Sigmoid colon (tissue), 7 donors: ENCODE data around the gene MTG2. TPM values are rescaled to one million over a fixed set of nuclear protein-coding genes. Genes with fewer than 3 reads are reported as not detected.

Experiments used
- DNase-seq: peaks from one replicate; pipeline ENCODE4 v3.0.0-alpha.2; 2019
- H3K27ac ChIP-seq, 4 donors: fragments of 200-600 bp; sonication (generic); one replicate each; pipeline ENCODE4 v1.5.1; 2016 to 2019; ENCODE audit warnings: mild to moderate bottlenecking in 1 of 4
- H3K27me3 ChIP-seq, 3 donors: fragments of 200-600 bp; sonication (generic); one replicate each; pipeline ENCODE4 v1.5.1; 2019; ENCODE audit warnings: mild to moderate bottlenecking in 1 of 3
- H3K36me3 ChIP-seq, 4 donors: fragments of 200-600 bp; sonication (generic); one replicate each; pipeline ENCODE4 v1.5.1; 2016 to 2019
- H3K4me1 ChIP-seq, 4 donors: fragments of 200-600 bp; sonication (generic); one replicate each; pipeline ENCODE4 v1.5.1; 2017 to 2019
- H3K4me3 ChIP-seq, 4 donors: fragments of 200-600 bp; sonication (generic); one replicate each; pipeline ENCODE4 v1.5.1; 2017 to 2019; ENCODE audit warnings: mild to moderate bottlenecking in 2 of 4, moderate library complexity in 1 of 4
- H3K9me3 ChIP-seq, 4 donors: fragments of 200-600 bp in 3 of 4; sonication (generic) in 3 of 4; one replicate each; pipeline versions ENCODE4 v1.5.1 to v1.6.1; 2013 to 2019
- CTCF ChIP-seq, 4 experiments: fragments of 450-650 bp in 3 of 4; fragments of 200-600 bp in 1 of 4; IDR thresholded peaks; one replicate each; pipeline ENCODE4 v1.5.1; 2016 to 2019; ENCODE audit warnings: antibody characterized with exemption in 4 of 4, mild to moderate bottlenecking in 3 of 4, moderate library complexity in 2 of 4
- EP300 ChIP-seq, 4 donors: sonication (generic); formaldehyde crosslinking; IDR thresholded peaks; one replicate each; pipeline ENCODE4 v1.6.1; 2017; ENCODE audit warnings: antibody characterized with exemption in 4 of 4
- POLR2A ChIP-seq, 2 donors: fragments of 450-650 bp; IDR thresholded peaks; one replicate each; pipeline ENCODE4 v1.6.1; 2016; ENCODE audit warnings: antibody characterized with exemption in 2 of 2, mild to moderate bottlenecking in 2 of 2, moderate library complexity in 2 of 2
- POLR2AphosphoS5 ChIP-seq, 4 donors: sonication (generic); formaldehyde crosslinking; IDR thresholded peaks; one replicate each; pipeline ENCODE4 v1.6.1; 2017; ENCODE audit warnings: antibody characterized with exemption in 4 of 4
- WGBS, 2 donors: extraction: QIAGEN DNeasy Blood & Tissue Kit; methylation state at CpG; one replicate each; pipeline ENCODE4 v1.1.7; 2013; 5-methylcytosine and 5-hydroxymethylcytosine counted together
- intact Hi-C: fragments of 100-400 bp; cut with DNase I; formaldehyde crosslinking; loops from one replicate; pipeline ENCODE4 v1.15.1; 2023
- polyA plus RNA-seq, 3 donors: library from polyadenylated mRNA; stranded (reverse); fragments of 200-250 nt; gene quantifications; one replicate each; pipeline ENCODE4 v1.2.3, GENCODE V29; 2013
- total RNA-seq, 4 donors: library from RNA; depleted of rRNA; stranded (reverse); fragments of >200 nt; gene quantifications; one replicate each; pipeline ENCODE4 v1.1.0, GENCODE V29; 2016
- donor health status: healthy with polysubstance abuse.
- donor health status: Bipolar disorder and iron deficiency.
- donor health status: healthy.

Gene MTG2
- total and polyA plus RNA-seq, 7 donors, result 13.3 to 32.3 (median 23.9) TPM

DNA sequence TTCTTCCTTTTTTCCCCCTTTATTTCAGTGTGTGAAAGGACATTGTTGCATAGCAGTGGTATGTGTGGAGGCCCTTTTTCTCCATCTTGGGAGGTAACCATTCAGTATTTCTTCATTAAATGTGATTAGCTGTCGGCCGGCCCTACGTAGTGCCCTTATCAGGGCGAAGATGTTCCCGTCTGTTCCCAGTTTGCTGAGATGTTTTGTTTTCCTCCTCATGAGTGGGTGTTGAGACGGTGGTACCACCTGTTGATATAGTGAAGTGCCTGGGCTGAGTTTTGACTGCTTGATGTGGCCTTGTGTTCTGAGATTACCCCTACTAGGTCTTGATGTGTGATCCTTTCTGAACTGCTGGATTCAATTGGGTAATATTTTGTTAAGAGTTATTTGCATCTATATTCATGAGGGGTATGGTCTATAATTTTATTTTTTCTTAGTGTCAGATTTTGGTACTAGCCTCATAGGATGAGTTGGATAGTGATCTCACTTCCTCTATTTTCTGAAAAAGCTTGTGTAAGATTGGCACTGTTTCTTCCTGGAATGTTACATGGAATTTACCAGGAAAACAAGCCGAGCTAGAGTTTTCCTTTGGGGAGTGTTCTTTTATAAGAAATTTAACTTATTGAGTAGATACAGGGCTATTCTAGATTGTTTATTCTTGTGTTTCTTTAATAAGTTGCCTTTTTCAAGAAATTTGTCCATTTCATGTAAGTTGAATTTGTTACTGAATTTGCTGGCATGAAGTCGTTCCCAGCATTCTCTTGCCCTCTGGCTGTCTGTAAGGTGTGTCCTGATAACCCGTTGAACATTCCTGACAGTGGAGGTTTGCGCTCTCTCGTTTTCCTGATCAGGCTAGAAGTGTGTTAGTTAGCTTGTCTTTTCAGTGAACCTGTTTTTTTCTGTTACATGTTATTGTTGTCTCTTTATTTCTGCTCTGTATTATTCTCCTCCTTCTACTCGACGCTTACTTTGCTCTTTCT, 4.3 kb downstream of the MTG2 start:
- no peak overlapping the region for H3K27ac ChIP-seq
- H3K4me3 ChIP-seq, result no peak overlapping the region
- H3K9me3 ChIP-seq, result no peaks in the 10 kb centered on the region
- intact Hi-C loops, result no loop called here
- peaks cover 0 to 20% (median 17%) of the 10 kb centered on the region in 4 donors for H3K4me1 ChIP-seq
- H3K27me3 ChIP-seq, result no peaks in the 10 kb centered on the region
- WGBS, 2 donors, result 65 to 82% methylated on average over 13 of the region's 13 CpGs
- TF ChIP-seq POLR2AphosphoS5 (IDR thresholded peaks at IDR 0.05), result no peak
- no peak for TF ChIP-seq POLR2A (IDR thresholded peaks at IDR 0.05)
- no peak for TF ChIP-seq CTCF (IDR thresholded peaks at IDR 0.05)
- TF ChIP-seq EP300 (IDR thresholded peaks at IDR 0.05), result no peak
- H3K36me3 ChIP-seq, result peaks cover 0 to 20% (median 2%) of the 10 kb centered on the region in 4 donors
- no peak for DNase-seq

GRCh38 chr20:62190639-62191411, 8.0 kb downstream of the MTG2 start:
- no peak for DNase-seq
- Histone ChIP-seq H3K27me3 (no peaks in the 10 kb centered on the region), H3K36me3 (peaks cover 0 to 50% (median 4%) of the 10 kb centered on the region in 4 donors), H3K27ac (no peak overlapping the region), H3K4me1 (no peaks in the 10 kb centered on the region), H3K4me3 (no peak overlapping the region), H3K9me3 (no peaks in the 10 kb centered on the region)
- TF ChIP-seq CTCF (IDR thresholded peaks at IDR 0.05), result no peak
- TF ChIP-seq POLR2A (IDR thresholded peaks at IDR 0.05), result no peak
- no peak for TF ChIP-seq POLR2AphosphoS5 (IDR thresholded peaks at IDR 0.05)
- TF ChIP-seq EP300 (IDR thresholded peaks at IDR 0.05), result no peak
- intact Hi-C loops, result no loop called here
- WGBS, 2 donors, result 91 to 93% methylated on average over 25 of the region's 25 CpGs

- DNase-seq, result no peak
- no peak overlapping the region for H3K4me3 ChIP-seq
- H3K9me3 ChIP-seq, result no peaks in the 10 kb centered on the region
- WGBS, 2 donors, result 90 to 91% methylated on average over 14 of the region's 14 CpGs
- no peaks in the 10 kb centered on the region for H3K4me1 ChIP-seq
- no peaks in the 10 kb centered on the region for H3K27me3 ChIP-seq
- H3K27ac ChIP-seq, result no peak overlapping the region
- no peak for TF ChIP-seq CTCF (IDR thresholded peaks at IDR 0.05)
- TF ChIP-seq POLR2AphosphoS5 (IDR thresholded peaks at IDR 0.05), result no peak
- no peak for TF ChIP-seq EP300 (IDR thresholded peaks at IDR 0.05)
- no peak for TF ChIP-seq POLR2A (IDR thresholded peaks at IDR 0.05)
- intact Hi-C loops, result no loop called here
- peaks cover 0 to 62% (median 5%) of the 10 kb centered on the region in 4 donors for H3K36me3 ChIP-seq
These were observed 9.1 kb downstream of the MTG2 start for GRCh38 chr20:62191781-62192559.

DNA sequence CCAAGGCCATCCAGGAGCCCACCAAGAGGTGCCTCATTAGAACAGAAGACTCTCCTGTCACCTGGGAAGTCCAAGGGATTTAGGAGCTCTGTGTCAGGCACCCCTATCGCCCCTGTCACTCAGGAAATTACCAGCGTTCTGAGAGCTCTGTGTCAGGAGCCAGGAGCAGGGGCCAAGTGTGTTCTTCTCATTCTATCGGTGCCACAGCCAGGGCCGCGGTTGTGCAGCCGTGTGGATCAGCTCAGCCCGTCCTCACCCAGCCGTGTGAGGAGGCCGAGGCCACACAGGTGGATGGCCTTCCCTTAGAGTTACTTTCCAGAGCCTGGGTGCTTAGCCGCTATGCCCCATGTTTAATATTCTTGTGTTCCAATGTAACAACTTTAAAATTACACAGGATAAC, 9.8 kb downstream of the MTG2 start:
- H3K36me3 ChIP-seq, result peaks cover 3 to 68% (median 8%) of the 10 kb centered on the region in 4 donors
- no peak for TF ChIP-seq EP300 (IDR thresholded peaks at IDR 0.05)
- no peak for TF ChIP-seq CTCF (IDR thresholded peaks at IDR 0.05)
- no peak for TF ChIP-seq POLR2A (IDR thresholded peaks at IDR 0.05)
- no peak for TF ChIP-seq POLR2AphosphoS5 (IDR thresholded peaks at IDR 0.05)
- DNase-seq, result no peak
- no peaks in the 10 kb centered on the region for H3K9me3 ChIP-seq
- H3K4me1 ChIP-seq, result no peaks in the 10 kb centered on the region
- no peak overlapping the region for H3K27ac ChIP-seq
- WGBS, 2 donors, result 94% methylated on average over 10 of the region's 10 CpGs
- no peaks in the 10 kb centered on the region for H3K27me3 ChIP-seq
- no peak overlapping the region for H3K4me3 ChIP-seq
- intact Hi-C loops, result no loop called here
